IMR-90 (cell line): ENCODE data around the gene TMEM184B. TPM values are rescaled to one million over a fixed set of nuclear protein-coding genes. Genes with fewer than 3 reads are reported as not detected.

ENCODE experiments used
- ATAC-seq: fragments of 200-7000 bp; cut with Tn5 transposase; 2 replicates; pipeline ENCODE4 v1.9.1; 2020; ENCODE audit warnings: low read depth, mild to moderate bottlenecking, moderate library complexity
- BruUV-seq: library from RNA; stranded (reverse); fragments of 400-500 nt; replicated peaks from 2 replicates; lab custom pipeline; 2021; lab: Mats Ljungman, UMichigan
- CTCF ChIA-PET: fragments of 300-600 bp; formaldehyde crosslinking; extraction: SDS; loops from one replicate; lab custom pipeline; 2021; ENCODE audit warnings: antibody characterized with exemption; lab: Yijun Ruan, JAX
- POLR2A ChIA-PET: fragments of 300-600 bp; sonication (Branson Sonifier 250); formaldehyde crosslinking; loops from one replicate; lab custom pipeline; 2022; ENCODE audit warnings: antibody characterized with exemption; ENCODE audit not compliant: unreplicated experiment; lab: Charles Lee
- DNase-seq: peaks from one replicate; pipeline ENCODE4 v3.0.0; 2013
- H2AFZ ChIP-seq: replicated peaks from 2 replicates; pipeline ENCODE3; 2013; ENCODE audit warnings: low read length, mild to moderate bottlenecking; ENCODE audit not compliant: poor library complexity
- H2AK5ac ChIP-seq: 2 replicates; pipeline ENCODE4 v1.6.1; 2013; ENCODE audit warnings: low read depth, low read length, inconsistent platforms
- H2AK9ac ChIP-seq: replicated peaks from 2 replicates; pipeline ENCODE3; 2013; ENCODE audit warnings: mild to moderate bottlenecking, low read depth, low read length, moderate library complexity; ENCODE audit not compliant: poor library complexity
- H2BK120ac ChIP-seq: 2 replicates; pipeline ENCODE4 v1.6.1; 2013; ENCODE audit warnings: low read depth, low read length, inconsistent platforms
- H2BK15ac ChIP-seq: 3 replicates; pipeline ENCODE4 v1.6.1; 2013; ENCODE audit warnings: low read depth, low read length, inconsistent platforms
- H2BK20ac ChIP-seq: 2 replicates; pipeline ENCODE4 v1.6.1; 2013; ENCODE audit warnings: low read depth, mild to moderate bottlenecking, inconsistent platforms, low read length, moderate library complexity
- H2BK5ac ChIP-seq: 2 replicates; pipeline ENCODE4 v1.6.1; 2013; ENCODE audit warnings: mild to moderate bottlenecking, low read depth, low read length, inconsistent platforms; ENCODE audit not compliant: poor library complexity, severe bottlenecking
- H3K14ac ChIP-seq: replicated peaks from 2 replicates; pipeline ENCODE4 v1.6.1; 2013; ENCODE audit warnings: low read depth, low read length, inconsistent platforms
- H3K18ac ChIP-seq: 2 replicates; pipeline ENCODE4 v1.6.1; 2013; ENCODE audit warnings: low read depth, low read length, control low read depth
- H3K23ac ChIP-seq: 2 replicates; pipeline ENCODE4 v1.6.1; 2013; ENCODE audit warnings: low read depth, low read length, inconsistent platforms
- H3K27ac ChIP-seq: 2 replicates; pipeline ENCODE4 v1.5.1; 2013; ENCODE audit warnings: mild to moderate bottlenecking, control low read depth, low read length; ENCODE audit not compliant: insufficient read depth
- H3K27me3 ChIP-seq: 2 replicates; pipeline ENCODE4 v1.6.1; 2013; ENCODE audit warnings: low read length; ENCODE audit not compliant: control insufficient read depth, insufficient read depth
- H3K36me3 ChIP-seq: 2 replicates; pipeline ENCODE4 v1.6.1; 2013; ENCODE audit warnings: low read length, mixed read lengths; ENCODE audit not compliant: control insufficient read depth, insufficient read depth
- H3K4ac ChIP-seq: 2 replicates; pipeline ENCODE4 v1.6.1; 2013; ENCODE audit warnings: low read depth, low read length, inconsistent platforms
- H3K4me1 ChIP-seq: 2 replicates; pipeline ENCODE4 v1.6.1; 2013; ENCODE audit warnings: low read length, mixed read lengths; ENCODE audit not compliant: control insufficient read depth, insufficient read depth
- H3K4me2 ChIP-seq: 2 replicates; pipeline ENCODE4 v1.6.1; 2013; ENCODE audit warnings: low read depth, mild to moderate bottlenecking, control low read depth, low read length, moderate library complexity
- H3K4me3 ChIP-seq: 2 replicates; pipeline ENCODE4 v1.5.1; 2013; ENCODE audit warnings: low read depth, mild to moderate bottlenecking, control low read depth, low read length, moderate library complexity; ENCODE audit not compliant: insufficient read depth
- H3K56ac ChIP-seq: 2 replicates; pipeline ENCODE4 v1.6.1; 2013; ENCODE audit warnings: low read length, inconsistent platforms; ENCODE audit not compliant: insufficient read depth; ENCODE audit errors: extremely low read depth
- H3K79me1 ChIP-seq, 2 experiments: 2 replicates each; pipeline ENCODE4 v1.6.1; 2013; ENCODE audit warnings: low read length in 2 of 2, inconsistent platforms in 1 of 2, low read depth in 1 of 2
- H3K9ac ChIP-seq: 2 replicates; pipeline ENCODE4 v1.6.1; 2013; ENCODE audit warnings: low read depth, low read length, control low read depth
- H3K9me1 ChIP-seq: 2 replicates; pipeline ENCODE4 v1.6.1; 2013; ENCODE audit warnings: low read length, inconsistent platforms; ENCODE audit not compliant: insufficient read depth
- H3K9me3 ChIP-seq: 2 replicates; pipeline ENCODE4 v1.6.1; 2013; ENCODE audit warnings: low read length; ENCODE audit not compliant: control insufficient read depth, insufficient read depth
- H4K20me1 ChIP-seq: 2 replicates; pipeline ENCODE4 v1.6.1; 2013; ENCODE audit warnings: low read length, inconsistent platforms; ENCODE audit not compliant: insufficient read depth
- H4K5ac ChIP-seq: 2 replicates; pipeline ENCODE4 v1.6.1; 2013; ENCODE audit warnings: mild to moderate bottlenecking, low read depth, low read length, control low read depth
- H4K8ac ChIP-seq, 2 experiments: 2 replicates each; pipeline ENCODE4 v1.6.1; 2013; ENCODE audit warnings: low read depth in 2 of 2, low read length in 2 of 2, control low read depth in 1 of 2, inconsistent platforms in 1 of 2
- H4K91ac ChIP-seq: 2 replicates; pipeline ENCODE4 v1.6.1; 2013; ENCODE audit warnings: low read depth, low read length, inconsistent platforms; ENCODE audit not compliant: insufficient read depth
- BHLHE40 ChIP-seq: fragments of 150-350 bp; IDR thresholded peaks from 2 replicates; pipeline ENCODE4 v1.6.1; 2016; ENCODE audit warnings: mild to moderate bottlenecking, low read depth, low read length
- CEBPB ChIP-seq: IDR thresholded peaks from 2 replicates; pipeline ENCODE4 v1.6.1; 2012; ENCODE audit warnings: low read depth, low read length, improper control_type of control experiment
- CHD1 ChIP-seq: IDR thresholded peaks from 2 replicates; pipeline ENCODE4 v1.6.1; 2012; ENCODE audit warnings: low read depth, low read length, improper control_type of control experiment
- ELK1 ChIP-seq: fragments of 150-350 bp; IDR thresholded peaks from 2 replicates; pipeline ENCODE4 v1.6.1; 2016; ENCODE audit warnings: low read depth, mild to moderate bottlenecking, low read length, moderate library complexity, borderline replicate concordance
- FOS ChIP-seq: fragments of 150-350 bp; IDR thresholded peaks from 2 replicates; pipeline ENCODE4 v1.6.1; 2016; ENCODE audit warnings: low read depth, low read length
- MAFK ChIP-seq: IDR thresholded peaks from 2 replicates; pipeline ENCODE4 v1.6.1; 2012; ENCODE audit warnings: low read depth, low read length, improper control_type of control experiment
- MAZ ChIP-seq: IDR thresholded peaks from 2 replicates; pipeline ENCODE4 v1.6.1; 2012; ENCODE audit warnings: low read depth, mild to moderate bottlenecking, low read length, improper control_type of control experiment, moderate library complexity, borderline replicate concordance
- MXI1 ChIP-seq: IDR thresholded peaks from 2 replicates; pipeline ENCODE4 v1.6.1; 2012; ENCODE audit warnings: low read depth, mild to moderate bottlenecking, low read length, moderate library complexity, borderline replicate concordance
- NFE2L2 ChIP-seq: fragments of 150-350 bp; IDR thresholded peaks from 2 replicates; pipeline ENCODE4 v1.6.1; 2016; ENCODE audit warnings: low read depth, mild to moderate bottlenecking, low read length
- POLR2A ChIP-seq: IDR thresholded peaks from 2 replicates; pipeline ENCODE4 v1.6.1; 2012; ENCODE audit warnings: mild to moderate bottlenecking, low read depth, low read length
- RAD21 ChIP-seq: IDR thresholded peaks from 2 replicates; pipeline ENCODE4 v1.6.1; 2012; ENCODE audit warnings: low read length, improper control_type of control experiment
- RCOR1 ChIP-seq: IDR thresholded peaks from 2 replicates; pipeline ENCODE4 v1.6.1; 2012; ENCODE audit warnings: mild to moderate bottlenecking, low read length, improper control_type of control experiment; ENCODE audit not compliant: insufficient replicate concordance
- RFX5 ChIP-seq: IDR thresholded peaks from 2 replicates; pipeline ENCODE4 v1.8.0; 2012; ENCODE audit warnings: low read depth, mild to moderate bottlenecking, low read length, moderate library complexity
- SMC3 ChIP-seq: fragments of 150-350 bp; IDR thresholded peaks from 2 replicates; pipeline ENCODE4 v1.6.1; 2016; ENCODE audit warnings: low read depth, mild to moderate bottlenecking, antibody characterized with exemption, low read length, moderate library complexity
- WGBS, 2 experiments: methylation state at CpG; one replicate each; pipeline versions ENCODE4 v1.1.5 to v1.1.7; 2013; ENCODE audit warnings: missing lambda C conversion rate in 2 of 2; ENCODE audit not compliant: insufficient read length in 1 of 2; ENCODE audit errors: extremely low coverage in 2 of 2; 5-methylcytosine and 5-hydroxymethylcytosine counted together
- dilution Hi-C: fragments of 300-500 bp; cut with HindIII; formaldehyde crosslinking; loops from one replicate; pipeline ENCODE4 v1.14.3; 2018; ENCODE audit warnings: low sequenced_read_pairs; ENCODE audit not compliant: unreplicated experiment
- in situ Hi-C: fragments of 300-500 bp; cut with MboI; formaldehyde crosslinking; loops from 3 replicates; pipeline ENCODE4 v1.14.3; 2019; ENCODE audit warnings: low sequenced_read_pairs, inconsistent platforms, mixed read lengths
- intact Hi-C: fragments of 100-400 bp; cut with micrococcal nuclease; formaldehyde crosslinking; loops from 2 replicates; pipeline ENCODE4 v1.10.0; 2022
- polyA plus RNA-seq, 3 experiments: library from polyadenylated mRNA; depleted of rRNA; stranded (reverse); fragments of >200 nt; gene quantifications; 2 replicates each; pipeline ENCODE4 v1.2.3, GENCODE V29; 2012; ENCODE audit warnings: low replicate concordance in 1 of 3
- total RNA-seq: library from RNA; depleted of rRNA; stranded (reverse); fragments of >200 nt; gene quantifications from 2 replicates; pipeline ENCODE4 v1.2.3, GENCODE V29; 2012
- TF ChIP-seq, protein P1 (sequence below): conservative IDR thresholded peaks from 2 replicates; pipeline ENCODE4 v1.5.1; 2012; ENCODE audit warnings: mild to moderate bottlenecking, low read depth, low read length, improper control_type of control experiment

Gene TMEM184B
- total and polyA plus RNA-seq, 2 of the 4 experiments (the other 2 are of a cell fraction) = 9.1 to 81.1 TPM

- H2BK20ac ChIP-seq = no peak overlapping the region
- no peak overlapping the region for H3K56ac ChIP-seq
- in situ Hi-C loops (no loop called here), intact Hi-C loops (no loop called here), dilution Hi-C loops (no loop called here)
- peaks cover 75% of the 10 kb centered on the region for H3K36me3 ChIP-seq
- H3K4me3 ChIP-seq = no peak overlapping the region
- H3K23ac ChIP-seq = no peak overlapping the region
- WGBS, 2 experiments = 95 to 100% methylated on average over 4 to 10 of the region's 25 CpGs
- H3K4me1 ChIP-seq = peaks cover 14% of the 10 kb centered on the region
- ChIA-PET CTCF (no interaction called here), POLR2A (no interaction called here)
- H3K4ac ChIP-seq = no peak overlapping the region
- H3K9me1 ChIP-seq = peaks cover 10% of the 10 kb centered on the region
- no peak overlapping the region for H2BK15ac ChIP-seq
- H4K91ac ChIP-seq = no peak overlapping the region
- H3K27ac ChIP-seq = no peak overlapping the region
- no peak overlapping the region for H3K18ac ChIP-seq
- peak overlapping the region; percentile 48 for H2AK9ac ChIP-seq
- ATAC-seq (no peak), DNase-seq (no peak)
- no peaks in the 10 kb centered on the region for H3K27me3 ChIP-seq
- H3K79me1 ChIP-seq = peaks cover 14 to 55% of the 10 kb centered on the region in 2 experiments
- no peak overlapping the region for H3K4me2 ChIP-seq
- no peak overlapping the region for H3K9ac ChIP-seq
- no peak overlapping the region for H2AFZ ChIP-seq
- H4K5ac ChIP-seq = no peak overlapping the region
- no peak overlapping the region for H2BK5ac ChIP-seq
- no peak overlapping the region for H4K8ac ChIP-seq
- H2BK120ac ChIP-seq = no peak overlapping the region
- H3K14ac ChIP-seq = no peak overlapping the region
- H3K9me3 ChIP-seq = no peaks in the 10 kb centered on the region
- peak overlapping the region; percentile 44; the same call in 1 of the 2 replicates for H2AK5ac ChIP-seq
- no TSS peak for BruUV-seq
- H4K20me1 ChIP-seq = no peaks in the 10 kb centered on the region
- no peak for TF ChIP-seq RFX5
- TF ChIP-seq MAFK = no peak
- no peak for TF ChIP-seq RAD21
- no peak for TF ChIP-seq RCOR1
- TF ChIP-seq CEBPB = no peak
- TF ChIP-seq CHD1 = no peak
- TF ChIP-seq POLR2A = no peak
- no peak for TF ChIP-seq SMC3
- no peak for TF ChIP-seq FOS
- TF ChIP-seq MAZ = no peak
- no peak for TF ChIP-seq ELK1
- no peak for TF ChIP-seq NFE2L2
- TF ChIP-seq, protein P1, sequence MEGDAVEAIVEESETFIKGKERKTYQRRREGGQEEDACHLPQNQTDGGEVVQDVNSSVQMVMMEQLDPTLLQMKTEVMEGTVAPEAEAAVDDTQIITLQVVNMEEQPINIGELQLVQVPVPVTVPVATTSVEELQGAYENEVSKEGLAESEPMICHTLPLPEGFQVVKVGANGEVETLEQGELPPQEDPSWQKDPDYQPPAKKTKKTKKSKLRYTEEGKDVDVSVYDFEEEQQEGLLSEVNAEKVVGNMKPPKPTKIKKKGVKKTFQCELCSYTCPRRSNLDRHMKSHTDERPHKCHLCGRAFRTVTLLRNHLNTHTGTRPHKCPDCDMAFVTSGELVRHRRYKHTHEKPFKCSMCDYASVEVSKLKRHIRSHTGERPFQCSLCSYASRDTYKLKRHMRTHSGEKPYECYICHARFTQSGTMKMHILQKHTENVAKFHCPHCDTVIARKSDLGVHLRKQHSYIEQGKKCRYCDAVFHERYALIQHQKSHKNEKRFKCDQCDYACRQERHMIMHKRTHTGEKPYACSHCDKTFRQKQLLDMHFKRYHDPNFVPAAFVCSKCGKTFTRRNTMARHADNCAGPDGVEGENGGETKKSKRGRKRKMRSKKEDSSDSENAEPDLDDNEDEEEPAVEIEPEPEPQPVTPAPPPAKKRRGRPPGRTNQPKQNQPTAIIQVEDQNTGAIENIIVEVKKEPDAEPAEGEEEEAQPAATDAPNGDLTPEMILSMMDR = no peak
- TF ChIP-seq BHLHE40 = no peak
- TF ChIP-seq MXI1 = no peak
Measured at GRCh38 chr22:38226853-38227649, 45.8 kb downstream of the TMEM184B start.
